Gastroesophageal sphincter (tissue), 4 donors: ENCODE data around the gene CNFN. TPM values are rescaled to one million over a fixed set of nuclear protein-coding genes. Genes with fewer than 3 reads are reported as not detected.

Source experiments
- ATAC-seq: fragments of 150-250 bp; one replicate; pipeline ENCODE4 v1.9.1; 2016; ENCODE audit warnings: mild to moderate bottlenecking, moderate library complexity
- H3K27ac ChIP-seq, 4 donors: fragments of 200-600 bp; sonication (generic) in 3 of 4; 1 replicate in 3 of 4; 2 replicates in 1 of 4; pipeline ENCODE4 v1.5.1; 2016 to 2019
- H3K27me3 ChIP-seq: fragments of 200-600 bp; sonication (generic); one replicate; pipeline ENCODE4 v1.5.1; 2019
- H3K36me3 ChIP-seq, 2 donors: fragments of 200-600 bp; sonication (generic); one replicate each; pipeline ENCODE4 v1.5.1; 2019; ENCODE audit warnings: control low read depth in 1 of 2
- H3K4me1 ChIP-seq, 3 donors: fragments of 200-600 bp; sonication (generic); 1 replicate in 2 of 3; 2 replicates in 1 of 3; pipeline ENCODE4 v1.5.1; 2016 to 2019; ENCODE audit warnings: control low read depth in 2 of 3
- H3K4me3 ChIP-seq, 2 donors: fragments of 200-600 bp; sonication (generic); one replicate each; pipeline ENCODE4 v1.5.1; 2019; ENCODE audit warnings: mild to moderate bottlenecking in 1 of 2, moderate library complexity in 1 of 2
- H3K9me3 ChIP-seq, 3 donors: fragments of 200-600 bp; sonication (generic); one replicate each; pipeline ENCODE4 v1.5.1; 2017 to 2019; ENCODE audit warnings: control low read depth in 2 of 3
- EP300 ChIP-seq: sonication (generic); formaldehyde crosslinking; IDR thresholded peaks from one replicate; pipeline ENCODE4 v1.6.1; 2017; ENCODE audit warnings: antibody characterized with exemption, mild to moderate bottlenecking
- POLR2A ChIP-seq, 2 donors: fragments of 450-650 bp; IDR thresholded peaks; one replicate each; pipeline ENCODE4 v1.6.1; 2017; ENCODE audit warnings: antibody characterized with exemption in 2 of 2, mild to moderate bottlenecking in 2 of 2, moderate library complexity in 1 of 2
- POLR2AphosphoS5 ChIP-seq: sonication (generic); formaldehyde crosslinking; IDR thresholded peaks from one replicate; pipeline ENCODE4 v1.6.1; 2017; ENCODE audit warnings: antibody characterized with exemption
- WGBS, 2 donors: methylation state at CpG; one replicate each; pipeline ENCODE4 v1.1.5; 2018; ENCODE audit warnings: low coverage in 1 of 2; 5-methylcytosine and 5-hydroxymethylcytosine counted together
- total RNA-seq, 4 donors: library from RNA; depleted of rRNA; stranded (reverse); fragments of >200 nt; gene quantifications; one replicate each; pipeline ENCODE4 v1.1.0, GENCODE V29; 2016
- TF ChIP-seq, protein P1 (sequence below), 4 experiments: fragments of 200-600 bp in 2 of 4; fragments of 450-650 bp in 2 of 4; sonication (generic) in 1 of 4; IDR thresholded peaks; one replicate each; pipeline ENCODE4 v1.5.1; 2017 to 2019; ENCODE audit warnings: antibody characterized with exemption in 4 of 4, mild to moderate bottlenecking in 2 of 4, moderate library complexity in 2 of 4

CNFN gene
- total RNA-seq, 4 donors from 2014 or later = 1.7 to 17.5 TPM; not detected in 2

DNA sequence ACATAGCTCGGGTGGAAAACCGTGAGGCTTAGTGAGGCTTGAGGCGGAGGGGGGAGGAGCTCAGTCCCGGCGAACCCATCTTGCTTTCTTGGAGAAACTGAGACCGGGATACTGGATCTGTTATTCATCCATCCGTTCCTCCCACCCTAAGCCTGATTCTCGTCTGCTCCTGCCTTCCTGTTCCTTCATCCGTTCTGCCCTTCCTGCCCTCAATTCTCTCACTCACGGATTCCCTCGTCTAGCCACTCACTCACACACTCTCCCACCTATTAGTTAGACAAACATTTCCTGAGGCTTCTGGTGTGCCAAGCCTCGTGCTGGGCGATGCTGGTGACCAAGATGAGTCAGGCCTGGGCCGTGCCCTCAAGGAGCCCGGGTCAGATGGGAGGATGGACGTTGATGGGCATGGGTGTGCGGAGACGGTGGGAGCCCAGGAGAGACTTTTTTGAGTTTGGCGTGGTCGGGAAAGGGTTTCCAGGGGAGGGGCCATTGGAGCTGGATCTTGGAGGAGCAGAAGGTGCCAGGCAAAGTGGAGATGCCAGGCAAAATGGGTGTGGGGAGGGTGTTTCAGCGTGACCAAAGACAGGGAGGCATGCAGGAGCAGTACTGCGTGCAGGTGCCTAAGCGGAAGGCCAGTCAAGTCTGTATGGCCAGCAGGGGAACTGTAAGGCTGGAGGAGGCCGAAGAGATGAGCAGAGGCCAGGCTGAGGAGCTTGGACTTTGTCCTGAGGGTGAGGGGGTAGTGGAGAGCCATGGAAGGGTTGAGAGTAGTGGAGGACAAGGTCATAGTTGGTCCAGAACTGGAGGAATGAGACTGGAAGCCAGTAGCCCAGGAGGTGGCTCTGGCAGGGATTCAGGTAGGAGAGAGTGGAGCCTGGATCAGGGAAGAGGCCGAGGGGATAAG lies 7.4 kb upstream of the CNFN start:
- 10 to 24% methylated on average over 10 to 23 of the region's 25 CpGs for WGBS, 2 donors
- Histone ChIP-seq H3K27me3 (no peaks in the 10 kb centered on the region), H3K4me3 (peak overlapping the region; percentile 40 to 55), H3K27ac (peak overlapping the region; percentile 34 to 92 (median 84)), H3K4me1 (peaks cover 0 to 36% (median 19%) of the 10 kb centered on the region in 3 donors), H3K9me3 (no peaks in the 10 kb centered on the region), H3K36me3 (no peaks in the 10 kb centered on the region)
- no peak for ATAC-seq
- no peak for TF ChIP-seq POLR2A (IDR thresholded peaks at IDR 0.05)
- no peak for TF ChIP-seq POLR2AphosphoS5
- TF ChIP-seq, protein P1, sequence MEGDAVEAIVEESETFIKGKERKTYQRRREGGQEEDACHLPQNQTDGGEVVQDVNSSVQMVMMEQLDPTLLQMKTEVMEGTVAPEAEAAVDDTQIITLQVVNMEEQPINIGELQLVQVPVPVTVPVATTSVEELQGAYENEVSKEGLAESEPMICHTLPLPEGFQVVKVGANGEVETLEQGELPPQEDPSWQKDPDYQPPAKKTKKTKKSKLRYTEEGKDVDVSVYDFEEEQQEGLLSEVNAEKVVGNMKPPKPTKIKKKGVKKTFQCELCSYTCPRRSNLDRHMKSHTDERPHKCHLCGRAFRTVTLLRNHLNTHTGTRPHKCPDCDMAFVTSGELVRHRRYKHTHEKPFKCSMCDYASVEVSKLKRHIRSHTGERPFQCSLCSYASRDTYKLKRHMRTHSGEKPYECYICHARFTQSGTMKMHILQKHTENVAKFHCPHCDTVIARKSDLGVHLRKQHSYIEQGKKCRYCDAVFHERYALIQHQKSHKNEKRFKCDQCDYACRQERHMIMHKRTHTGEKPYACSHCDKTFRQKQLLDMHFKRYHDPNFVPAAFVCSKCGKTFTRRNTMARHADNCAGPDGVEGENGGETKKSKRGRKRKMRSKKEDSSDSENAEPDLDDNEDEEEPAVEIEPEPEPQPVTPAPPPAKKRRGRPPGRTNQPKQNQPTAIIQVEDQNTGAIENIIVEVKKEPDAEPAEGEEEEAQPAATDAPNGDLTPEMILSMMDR (IDR thresholded peaks at IDR 0.05) = no peak
- no peak for TF ChIP-seq EP300

DNA sequence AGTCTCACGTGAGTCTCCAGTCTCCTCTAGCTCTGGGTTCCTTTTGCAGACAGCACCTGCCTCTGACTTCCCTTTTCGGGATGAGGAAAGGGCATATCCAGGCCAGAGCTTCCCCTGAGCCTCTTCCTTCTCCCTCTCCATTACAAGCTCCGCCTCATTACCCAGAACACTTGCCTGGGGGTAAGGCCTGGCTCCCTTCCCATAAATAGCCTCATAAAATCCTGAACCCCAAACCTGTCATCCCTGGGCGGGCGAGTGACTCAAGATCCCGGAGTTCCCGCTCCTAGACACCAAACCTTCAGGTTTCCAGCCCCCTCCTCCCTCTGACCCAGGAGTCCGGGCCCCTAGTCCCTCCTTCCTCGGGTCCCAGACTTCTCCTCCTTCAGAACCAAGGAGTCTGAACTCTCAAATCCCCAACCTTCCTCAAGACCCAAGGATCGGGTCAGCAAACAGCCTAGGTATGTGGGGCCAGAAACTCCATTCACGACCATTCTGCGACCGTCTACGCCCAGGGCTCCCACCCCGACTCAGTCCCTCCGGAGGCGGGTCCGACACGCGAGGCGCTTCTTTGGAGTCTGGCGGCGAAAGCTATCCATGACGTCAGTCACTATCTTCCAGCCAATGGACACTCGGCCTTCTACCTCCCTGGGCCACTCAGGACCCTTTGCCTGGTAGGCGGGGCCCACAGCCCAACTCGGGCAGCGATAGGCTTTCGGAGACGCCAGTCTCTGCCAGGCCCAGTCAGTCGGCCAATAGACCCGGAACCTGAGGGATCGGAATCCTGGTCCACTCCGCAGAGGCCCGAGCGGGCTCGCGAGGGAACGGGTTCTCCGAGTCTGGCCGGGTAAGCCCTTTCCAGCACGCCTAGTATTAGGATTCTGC lies 6.5 kb upstream of the CNFN start:
- TF ChIP-seq, protein P1 (IDR thresholded peaks at IDR 0.05) = no peak
- TF ChIP-seq POLR2AphosphoS5 = peak; percentile 39
- peak in 1 of 2 donors; percentile 55 for TF ChIP-seq POLR2A (IDR thresholded peaks at IDR 0.05)

DNA sequence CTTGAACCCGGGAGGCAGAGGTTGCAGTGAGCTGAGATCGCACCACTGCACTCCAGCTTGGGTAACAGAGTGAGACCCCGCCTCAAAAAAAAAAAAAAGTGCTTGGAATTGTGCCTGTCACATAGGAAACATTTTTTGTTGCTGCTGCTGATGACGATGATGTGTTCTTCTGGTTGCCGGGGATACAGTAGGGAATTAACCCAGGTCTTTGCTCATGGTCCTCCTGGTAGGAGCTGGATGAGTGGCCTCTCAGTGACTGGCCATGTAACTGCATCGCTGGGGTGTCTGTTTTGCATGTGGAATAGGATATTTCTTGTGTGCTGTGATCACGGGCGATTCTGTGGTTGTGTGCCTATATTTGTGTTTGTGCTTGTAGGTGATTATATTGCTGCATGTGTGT lies 4.7 kb upstream of the CNFN start:
- WGBS, 2 donors = 61 to 89% methylated on average over 3 to 6 of the region's 8 CpGs
- H3K27ac ChIP-seq = no peak overlapping the region
- TF ChIP-seq POLR2AphosphoS5 = no peak
- no peak for TF ChIP-seq POLR2A (IDR thresholded peaks at IDR 0.05)
- no peak for TF ChIP-seq EP300
- TF ChIP-seq, protein P1 (IDR thresholded peaks at IDR 0.05) = no peak
- H3K36me3 ChIP-seq = no peaks in the 10 kb centered on the region
- H3K4me1 ChIP-seq = peaks cover 0 to 20% (median 12%) of the 10 kb centered on the region in 3 donors
- H3K27me3 ChIP-seq = peaks cover 21% of the 10 kb centered on the region
- H3K9me3 ChIP-seq = no peaks in the 10 kb centered on the region
- no peak for ATAC-seq
- no peak overlapping the region for H3K4me3 ChIP-seq

More for the DNA sequence above, 6.5 kb upstream of the CNFN start:
- Histone ChIP-seq H3K4me3 (peak overlapping the region; percentile 40 to 55), H3K9me3 (no peaks in the 10 kb centered on the region), H3K4me1 (peaks cover 0 to 29% (median 12%) of the 10 kb centered on the region in 3 donors), H3K27me3 (peaks cover 2% of the 10 kb centered on the region), H3K27ac (peak overlapping the region; percentile 54 to 92 (median 84)), H3K36me3 (no peaks in the 10 kb centered on the region)
- peak; percentile 98 for ATAC-seq
- 13 to 20% methylated on average over 5 to 9 of the region's 42 CpGs for WGBS, 2 donors

DNA sequence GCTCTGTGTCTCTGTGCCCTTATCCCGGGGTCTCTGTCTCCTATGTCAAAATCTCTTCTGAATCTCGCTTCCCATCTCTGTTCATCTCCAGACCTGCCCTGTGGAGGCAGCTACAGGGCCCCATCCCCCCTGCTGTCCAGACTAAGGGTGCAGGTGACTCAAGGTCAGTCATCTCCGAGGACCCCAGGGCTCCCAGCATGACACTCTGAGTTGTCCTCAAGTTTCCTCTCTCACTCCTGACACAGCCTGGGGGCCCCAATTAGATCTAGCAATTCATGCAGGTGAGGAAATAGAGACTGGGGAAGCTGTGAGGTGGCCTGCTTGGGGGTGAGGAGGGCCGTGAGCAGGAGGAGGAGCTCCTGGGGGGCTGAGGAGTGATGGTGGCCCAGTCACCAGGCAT lies 2.1 kb upstream of the CNFN start:
- TF ChIP-seq EP300 (no peak), POLR2AphosphoS5 (no peak), POLR2A (IDR thresholded peaks at IDR 0.05) (no peak)
- TF ChIP-seq, protein P1 (IDR thresholded peaks at IDR 0.05) = no peak
- Histone ChIP-seq H3K27me3 (peaks cover 47% of the 10 kb centered on the region), H3K4me3 (no peak overlapping the region), H3K27ac (no peak overlapping the region), H3K9me3 (no peaks in the 10 kb centered on the region), H3K4me1 (peaks cover 0 to 14% (median 7%) of the 10 kb centered on the region in 3 donors), H3K36me3 (no peaks in the 10 kb centered on the region)
- 56% methylated on average over 2 of the region's 4 CpGs; no CpG with 5 or more reads in 1 of the 2 donors for WGBS, 2 donors
- ATAC-seq = no peak
